GM12878 (cell line): ENCODE results near the gene OPCML. TPM values are rescaled to one million over a fixed set of nuclear protein-coding genes. Genes with fewer than 3 reads are reported as not detected.

Source experiments
- ATAC-seq: fragments of 200-7000 bp; cut with Tn5 transposase; 3 replicates; pipeline ENCODE4 v1.9.1; 2020; ENCODE audit warnings: mild to moderate bottlenecking, moderate library complexity
- BruUV-seq: library from RNA; stranded (reverse); fragments of 400-500 nt; replicated peaks from 2 replicates; lab custom pipeline; 2021; lab: Mats Ljungman, UMichigan
- CTCF ChIA-PET: fragments of 300-600 bp; sonication (Branson Sonifier 250); formaldehyde crosslinking; extraction: SDS; loops from one replicate; lab custom pipeline; 2021; ENCODE audit warnings: inconsistent platforms; lab: Yijun Ruan, JAX
- POLR2A ChIA-PET: fragments of 350-600 bp; formaldehyde crosslinking; extraction: SDS; loops from one replicate; lab custom pipeline; 2021; ENCODE audit warnings: inconsistent platforms; lab: Charles Lee
- RAD21 ChIA-PET: fragments of 300-600 bp; sonication (Branson Sonifier 250); formaldehyde crosslinking; loops from one replicate; lab custom pipeline; 2023; ENCODE audit warnings: antibody characterized with exemption; ENCODE audit not compliant: unreplicated experiment; lab: Charles Lee
- SMC1A ChIA-PET: fragments of 300-600 bp; sonication (Branson Sonifier 250); formaldehyde crosslinking; loops from one replicate; lab custom pipeline; 2023; ENCODE audit not compliant: unreplicated experiment, uncharacterized antibody; lab: Charles Lee
- DNase-seq: peaks from one replicate; pipeline ENCODE4 v3.0.0-alpha.2; 2011; ENCODE audit warnings: low read depth, low spot score
- FAIRE-seq: peaks from 3 replicates; lab custom pipeline; 2011; peaks lifted over from hg19 to GRCh38; lab: Jason Lieb, UNC
- H2AFZ ChIP-seq: 2 replicates; pipeline ENCODE4 v1.6.0; 2011; ENCODE audit warnings: low read depth, low read length, control low read depth; ENCODE audit not compliant: control insufficient read depth
- H3K27ac ChIP-seq: 2 replicates; pipeline ENCODE4 v1.5.1; 2011; ENCODE audit warnings: control low read depth; ENCODE audit not compliant: control insufficient read depth, insufficient read depth
- H3K27me3 ChIP-seq, 2 experiments: replicated peaks in 1 of 2; 2 replicates each; pipeline versions ENCODE4 v1.6.0 to v1.6.1; 2011; ENCODE audit warnings: low read length in 1 of 2; ENCODE audit not compliant: control insufficient read depth in 2 of 2, insufficient read depth in 2 of 2
- H3K36me3 ChIP-seq, 2 experiments: 2 replicates each; pipeline ENCODE4 v1.5.1; 2011; ENCODE audit warnings: low read length in 1 of 2; ENCODE audit not compliant: control insufficient read depth in 2 of 2, insufficient read depth in 2 of 2
- H3K4me1 ChIP-seq: 2 replicates; pipeline ENCODE4 v1.6.1; 2011; ENCODE audit warnings: mild to moderate bottlenecking, low read length, moderate library complexity, mixed read lengths; ENCODE audit not compliant: control insufficient read depth, insufficient read depth
- H3K4me2 ChIP-seq: 2 replicates; pipeline ENCODE4 v1.6.0; 2011; ENCODE audit warnings: control low read depth; ENCODE audit not compliant: control insufficient read depth, insufficient read depth
- H3K4me3 ChIP-seq: fragments of 200-600 bp; sonication (generic); 2 replicates; pipeline ENCODE4 v1.5.1; 2016
- H3K79me2 ChIP-seq: 2 replicates; pipeline ENCODE4 v1.6.0; 2011; ENCODE audit warnings: low read length; ENCODE audit not compliant: control insufficient read depth, insufficient read depth
- H3K9ac ChIP-seq: 2 replicates; pipeline ENCODE4 v1.8.0; 2011; ENCODE audit warnings: low read length, control low read depth, mixed read lengths; ENCODE audit not compliant: control insufficient read depth, insufficient read depth
- H3K9me3 ChIP-seq: replicated peaks from 3 replicates; pipeline ENCODE4 v1.5.1; 2011; ENCODE audit warnings: mild to moderate bottlenecking, low read length; ENCODE audit not compliant: control insufficient read depth, insufficient read depth
- H4K20me1 ChIP-seq: 2 replicates; pipeline ENCODE4 v1.6.0; 2011; ENCODE audit not compliant: control insufficient read depth, insufficient read depth
- BMI1 ChIP-seq: fragments of 450-650 bp; IDR thresholded peaks from 2 replicates; pipeline ENCODE4 v1.6.1; 2016; ENCODE audit warnings: mild to moderate bottlenecking, moderate library complexity, borderline replicate concordance
- ESRRA ChIP-seq: IDR thresholded peaks from 2 replicates; pipeline ENCODE4 v1.6.1; 2012; ENCODE audit warnings: mild to moderate bottlenecking, low read length, improper control_type of control experiment
- NKRF ChIP-seq: fragments of 450-650 bp; conservative IDR thresholded peaks from 2 replicates; pipeline ENCODE4 v1.6.1; 2017; ENCODE audit warnings: mild to moderate bottlenecking, moderate library complexity
- PRDM15 ChIP-seq: fragments of 450-650 bp; formaldehyde crosslinking; IDR thresholded peaks from 2 replicates; pipeline ENCODE4 v1.4.0; 2020; ENCODE audit warnings: mild to moderate bottlenecking, moderate library complexity
- ZBED1 ChIP-seq: IDR thresholded peaks from 2 replicates; pipeline ENCODE4 v1.6.1; 2016; ENCODE audit warnings: borderline replicate concordance
- ZZZ3 ChIP-seq: IDR thresholded peaks from 2 replicates; pipeline ENCODE4 v1.6.1; 2011; ENCODE audit warnings: low read depth; ENCODE audit not compliant: control insufficient read depth, insufficient read length
- WGBS: methylation state at CpG from one replicate; pipeline ENCODE4 v1.1.6; 2016; ENCODE audit warnings: low lambda C conversion rate; ENCODE audit not compliant: insufficient replicate concordance, insufficient coverage; ENCODE audit errors: missing lambda C conversion rate; 5-methylcytosine and 5-hydroxymethylcytosine counted together
- in situ Hi-C: fragments of 300-500 bp; cut with MboI; formaldehyde crosslinking; loops from 9 replicates; pipeline ENCODE4 v1.14.3; 2018; ENCODE audit warnings: mixed read lengths
- intact Hi-C: fragments of 100-400 bp; cut with micrococcal nuclease; formaldehyde crosslinking; loops from one replicate; pipeline ENCODE4 v1.14.2; 2022; ENCODE audit not compliant: unreplicated experiment
- polyA plus RNA-seq, 11 experiments: library from polyadenylated mRNA; depleted of rRNA in 4 of 11; unstranded in 6 of 11; stranded (reverse) in 5 of 11; fragments of >200 nt; fragmentation: Nextera tagmentation in 4 of 11; fragmentation: Illumina TruSeq in 1 of 11; extraction: Ambion mirVana in 4 of 11; extraction: Trizol in 1 of 11; gene quantifications; 1 replicate in 1 of 11; 2 replicates in 10 of 11; pipeline versions ENCODE4 v1.2.1 to v1.2.3, GENCODE V29; 2011 to 2016; ENCODE audit warnings: inconsistent platforms in 2 of 11, missing spikeins in 2 of 11, low read depth in 1 of 11
- total RNA-seq, 4 experiments: library from RNA; depleted of rRNA in 3 of 4; stranded (reverse); fragments of >200 nt in 3 of 4; fragmentation: Illumina TruSeq in 1 of 4; extraction: Trizol in 1 of 4; gene quantifications; 2 replicates each; pipeline versions ENCODE4 v1.2.1 to v1.2.3, GENCODE V29; 2013 to 2021

OPCML gene
- total and polyA plus RNA-seq, 10 of the 15 experiments (the other 5 are each of a cell fraction or from before 2014, with no cell fraction given) = 0.84 TPM; not detected in 9

- FAIRE-seq (no peak), ATAC-seq (no peak), DNase-seq (no peak)
- Histone ChIP-seq H3K9ac (no peak overlapping the region), H3K27ac (no peak overlapping the region), H3K4me1 (no peaks in the 10 kb centered on the region), H3K36me3 (no peaks in the 10 kb centered on the region), H2AFZ (no peak overlapping the region), H3K27me3 (no peaks in the 10 kb centered on the region), H4K20me1 (no peaks in the 10 kb centered on the region; the same call in 1 of the 2 replicates), H3K4me2 (no peak overlapping the region), H3K79me2 (no peaks in the 10 kb centered on the region), H3K4me3 (no peak overlapping the region), H3K9me3 (no peaks in the 10 kb centered on the region)
- ChIA-PET RAD21 (no interaction called here), SMC1A (no interaction called here), POLR2A (no interaction called here), CTCF (no interaction called here)
- intact Hi-C loops = no loop called here
- TF ChIP-seq ESRRA (no peak), PRDM15 (CRISPR knock-in tag) (no peak), NKRF (no peak), ZBED1 (no peak), ZZZ3 (no peak), BMI1 (no peak)
- no TSS peak for BruUV-seq
- WGBS = 2% methylated on average over 3 of the region's 3 CpGs
- in situ Hi-C loops = no loop called here
These were observed 955.6 kb downstream of the OPCML start for GRCh38 chr11:132576706-132577105.
